GM21723 (cell line): ENCODE data around the gene HGFAC.
"Not testable (repeated sequence)": the region's sequence is repeated elsewhere in the genome, so short reads cannot be mapped to it uniquely, and the experiment has no call there.

Experiments
- ATAC-seq: cut with Tn5 transposase; IDR thresholded peaks from one replicate; pipeline ENCODE4 v1.9.1; 2021; ENCODE audit warnings: mild to moderate bottlenecking, moderate library complexity; ENCODE audit not compliant: unreplicated experiment

The HGFAC gene

GRCh38 chr4:3410401-3411135 lies 31.2 kb upstream of the HGFAC start:
- no peak for ATAC-seq

GRCh38 chr4:3411190-3411589 lies 30.6 kb upstream of the HGFAC start:
- not testable (repeated sequence) for ATAC-seq

DNA sequence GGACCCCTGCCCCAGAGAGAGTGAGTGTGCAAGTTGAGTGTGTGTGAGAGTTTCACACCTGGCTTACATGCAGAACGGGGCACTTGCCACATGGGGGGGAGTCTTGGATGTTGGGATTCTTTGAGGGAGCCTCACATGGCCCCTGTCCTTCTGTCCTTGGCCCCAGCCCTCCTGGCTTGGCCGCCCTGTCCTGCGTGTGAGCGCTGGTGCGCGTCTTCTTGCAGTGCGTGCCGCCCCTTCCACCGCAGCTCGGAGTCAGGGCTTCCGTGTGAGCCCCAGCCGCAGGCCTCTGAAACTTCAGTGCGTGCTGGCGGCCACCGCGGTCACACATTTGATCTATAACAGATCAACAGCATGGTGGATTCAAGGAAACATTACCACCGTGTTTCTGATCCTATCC lies 30.1 kb upstream of the HGFAC start:
- no peak for ATAC-seq

- no peak for ATAC-seq
Observed at GRCh38 chr4:3412257-3413020, 29.3 kb upstream of the HGFAC start.

GRCh38 chr4:3413217-3413671 lies 28.5 kb upstream of the HGFAC start:
- no peak for ATAC-seq

DNA sequence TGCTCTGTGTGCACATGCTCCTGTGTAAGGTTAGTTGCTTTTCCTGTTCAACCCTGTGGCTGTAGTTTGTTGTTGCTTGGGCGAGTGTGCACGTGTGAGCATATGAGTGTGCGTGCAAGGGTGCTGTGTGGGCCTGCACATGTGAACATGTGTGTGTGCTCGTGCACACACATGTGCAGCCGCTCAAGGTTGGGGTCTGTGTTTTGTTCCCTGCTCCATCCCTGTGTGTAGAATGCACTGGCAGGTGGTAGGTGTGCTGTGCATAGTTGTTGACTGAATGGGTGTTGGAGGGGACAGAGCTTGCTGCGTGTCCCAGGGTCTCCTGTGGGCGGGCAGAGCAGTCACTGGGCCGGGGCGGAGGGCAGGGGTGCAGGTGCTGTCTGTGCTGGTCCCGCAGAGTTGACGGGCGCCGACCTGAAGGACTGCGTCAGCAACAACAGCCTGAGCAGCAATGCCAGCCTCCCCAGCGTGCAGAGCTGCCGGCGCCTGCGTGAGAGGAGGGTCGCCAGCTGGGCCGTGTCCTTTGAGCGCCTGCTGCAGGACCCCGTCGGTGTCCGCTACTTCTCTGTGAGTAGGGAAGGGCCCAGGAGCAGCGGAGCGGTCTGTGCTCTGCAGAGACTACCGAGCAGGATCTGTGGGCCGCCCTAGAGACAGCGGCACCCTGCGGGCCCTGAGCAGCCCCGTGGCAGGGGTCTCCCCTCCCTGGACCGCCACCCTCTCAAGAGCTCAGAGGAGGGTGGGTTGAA lies 27.9 kb upstream of the HGFAC start:
- ATAC-seq, result no peak

DNA sequence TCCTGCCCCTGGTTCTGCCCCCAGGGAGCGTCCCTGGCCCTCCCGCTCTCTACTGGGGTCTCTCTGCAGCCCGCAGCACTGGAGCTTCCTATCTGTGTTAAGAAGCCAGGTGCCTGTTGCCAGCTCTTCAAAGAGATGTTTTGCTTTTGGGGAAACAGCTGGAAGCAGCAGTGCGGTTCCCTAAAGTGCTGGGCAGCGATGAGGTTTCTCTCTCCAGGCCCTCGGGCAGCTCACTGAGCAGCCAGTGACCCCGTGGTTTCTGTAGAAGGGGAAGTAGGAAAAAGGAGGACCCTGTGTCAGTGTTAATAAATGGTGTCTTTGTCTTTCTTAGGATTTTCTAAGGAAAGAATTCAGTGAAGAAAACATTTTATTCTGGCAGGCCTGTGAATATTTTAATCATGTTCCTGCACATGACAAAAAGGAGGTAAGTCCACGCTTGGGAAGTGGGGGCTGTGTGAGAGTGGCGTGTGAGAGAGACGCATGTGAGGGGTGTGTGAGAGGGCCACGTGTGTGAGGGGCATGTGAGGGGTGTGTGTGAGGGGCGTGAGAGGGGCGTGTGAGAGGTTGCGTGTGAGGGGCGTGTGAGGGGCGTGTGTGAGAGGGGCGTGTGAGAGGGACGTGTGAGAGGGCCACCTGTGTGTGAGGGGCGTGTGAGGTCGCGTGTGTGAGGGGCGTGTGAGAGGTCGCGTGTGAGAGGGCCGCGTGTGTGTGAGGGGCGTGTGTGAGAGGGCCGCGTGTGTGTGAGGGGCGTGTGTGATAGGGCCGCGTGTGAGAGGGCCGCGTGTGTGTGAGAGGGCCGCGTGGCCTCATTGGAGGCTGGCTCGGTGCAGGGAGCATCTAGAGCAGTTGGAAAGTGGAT lies 27.1 kb upstream of the HGFAC start:
- no peak for ATAC-seq

DNA sequence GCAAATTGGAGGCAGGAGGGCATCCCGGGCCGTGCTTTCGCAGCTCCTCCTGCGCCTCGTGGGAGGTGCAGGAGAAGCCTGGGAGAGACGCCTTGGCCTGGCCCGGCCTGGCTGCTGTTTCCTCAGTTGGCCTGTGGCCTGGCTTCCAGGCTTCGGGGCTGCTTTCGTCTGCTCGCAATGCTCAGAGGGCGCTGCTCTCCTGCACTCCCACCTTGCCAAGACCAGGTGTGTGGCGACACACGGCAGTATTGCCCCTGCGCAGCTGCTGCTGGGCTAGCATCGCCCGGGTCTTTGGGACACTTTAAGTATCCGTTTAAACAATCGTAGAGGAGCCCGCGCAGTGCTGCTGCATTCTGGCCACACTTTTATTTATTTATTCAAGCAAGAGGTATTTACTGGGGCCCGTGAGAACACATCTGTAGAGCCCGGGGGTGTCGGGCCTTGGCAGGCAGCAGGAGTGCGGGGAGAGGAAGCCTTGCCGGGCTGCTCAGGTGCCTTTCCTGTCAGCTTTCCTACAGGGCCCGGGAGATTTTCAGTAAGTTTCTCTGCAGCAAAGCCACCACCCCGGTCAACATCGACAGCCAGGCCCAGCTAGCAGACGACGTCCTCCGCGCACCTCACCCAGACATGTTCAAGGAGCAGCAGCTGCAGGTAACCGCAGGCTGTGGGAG lies 26.2 kb upstream of the HGFAC start:
- ATAC-seq, result no peak

DNA sequence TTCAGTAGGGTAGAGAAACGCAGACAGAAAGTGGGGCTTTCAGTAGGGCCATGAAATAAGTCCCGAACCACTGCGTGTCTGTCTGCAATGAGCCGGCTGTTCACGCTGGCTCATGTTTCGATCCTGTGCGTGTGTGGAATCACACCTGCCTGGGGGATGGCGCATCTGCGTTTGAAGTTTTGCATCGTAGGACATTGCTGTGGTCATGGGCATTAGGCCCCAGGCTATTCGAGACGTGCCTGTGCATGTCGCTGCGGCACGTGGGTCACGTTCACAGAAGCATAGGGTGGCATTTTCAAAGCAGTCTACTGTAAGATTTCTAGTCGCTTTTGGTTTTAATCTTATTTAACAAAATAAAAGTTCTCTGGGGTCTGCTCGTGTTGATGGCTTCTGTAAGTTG lies 25.5 kb upstream of the HGFAC start:
- ATAC-seq, result no peak

DNA sequence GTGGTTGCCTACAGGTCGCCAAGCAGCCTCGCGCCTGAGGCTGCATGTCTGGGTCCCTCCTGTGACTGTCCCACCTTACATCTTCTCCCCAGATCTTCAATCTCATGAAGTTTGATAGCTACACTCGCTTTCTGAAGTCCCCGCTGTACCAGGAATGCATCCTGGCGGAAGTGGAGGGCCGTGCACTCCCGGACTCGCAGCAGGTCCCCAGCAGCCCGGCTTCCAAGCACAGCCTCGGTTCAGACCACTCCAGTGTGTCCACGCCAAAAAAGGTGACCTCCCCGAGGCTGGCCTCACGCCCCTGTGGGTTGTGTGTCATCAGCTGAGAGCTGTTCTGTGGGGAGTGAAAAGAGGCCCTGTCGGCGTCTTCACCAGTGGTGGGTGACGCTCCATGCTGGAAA lies 24.9 kb upstream of the HGFAC start:
- no peak for ATAC-seq

GRCh38 chr4:3417448-3417847 lies 24.3 kb upstream of the HGFAC start:
- no peak for ATAC-seq

GRCh38 chr4:3418029-3418762 lies 23.6 kb upstream of the HGFAC start:
- ATAC-seq, result no peak

DNA sequence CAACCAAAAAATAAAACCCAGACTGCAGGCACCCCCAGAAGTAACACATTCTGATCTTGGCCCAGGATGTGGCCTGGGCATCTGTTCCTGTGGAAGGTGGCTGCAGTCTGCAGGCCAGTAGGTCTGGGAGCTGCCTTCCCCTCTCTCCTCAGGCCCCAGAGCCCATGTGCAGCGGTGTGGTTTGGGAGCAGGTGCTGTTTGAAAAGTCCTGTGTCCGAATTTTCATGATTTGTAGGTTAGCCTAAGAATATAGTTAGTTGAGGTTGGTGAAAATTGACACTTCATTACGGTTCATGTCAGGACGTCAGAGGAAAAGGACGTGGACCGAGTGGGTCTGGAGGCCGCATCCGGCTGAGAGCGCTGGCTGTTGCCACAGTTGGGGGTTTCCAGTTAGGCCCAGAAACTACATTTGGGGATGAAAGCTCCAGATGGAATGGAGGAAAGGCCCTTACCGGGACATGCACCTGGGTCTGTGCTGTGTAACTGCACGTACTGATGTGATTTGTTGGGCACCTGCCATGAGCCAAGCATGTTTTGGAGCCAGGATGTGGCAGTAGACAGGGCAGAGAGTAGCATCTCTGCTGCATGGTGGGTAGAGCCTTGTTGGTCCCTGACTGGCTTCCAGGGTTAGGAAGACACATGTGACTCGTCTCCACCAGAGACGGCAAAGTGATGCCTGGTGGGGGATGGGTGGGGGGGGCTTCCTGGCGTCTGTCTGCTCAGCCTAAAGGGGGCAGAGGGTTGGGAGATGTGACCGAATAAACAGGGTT lies 21.7 kb upstream of the HGFAC start:
- ATAC-seq, result no peak

DNA sequence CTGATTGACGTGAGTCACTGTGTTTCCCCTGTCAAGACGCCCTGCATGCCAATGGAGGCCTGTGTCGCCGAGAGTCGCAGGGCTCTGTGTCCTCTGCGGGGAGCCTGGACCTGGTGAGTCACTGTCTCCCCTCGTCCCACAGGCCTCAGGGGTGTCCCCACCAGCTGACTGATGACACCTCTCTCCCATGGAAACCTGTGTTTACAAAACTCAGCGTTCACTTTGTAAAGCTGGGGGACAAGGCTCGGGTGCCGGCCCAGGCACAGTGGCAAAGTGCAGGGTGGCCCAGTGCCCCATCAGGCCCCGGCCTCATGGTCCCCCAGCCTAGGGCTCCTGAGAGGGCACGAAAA lies 21.2 kb upstream of the HGFAC start:
- no peak for ATAC-seq

DNA sequence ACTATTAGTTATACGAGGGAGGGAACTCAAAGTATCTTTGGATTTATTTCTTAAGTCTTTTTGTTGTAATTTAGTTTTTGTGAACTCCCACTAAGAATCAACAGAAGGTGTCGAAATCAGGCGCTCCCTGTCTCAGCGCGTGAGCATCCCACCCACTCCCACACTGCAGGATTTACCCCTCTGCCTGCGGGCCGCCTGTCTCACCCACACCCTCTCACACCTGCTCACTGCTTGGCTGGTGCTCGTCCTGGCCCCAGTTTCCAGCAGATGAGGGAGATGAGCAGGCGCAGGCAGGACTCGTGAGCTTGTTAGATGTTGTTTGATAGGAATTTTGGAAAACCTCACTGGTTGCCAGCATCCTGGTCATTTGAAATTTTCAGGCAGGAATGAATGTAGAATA lies 20.8 kb upstream of the HGFAC start:
- no peak for ATAC-seq

DNA sequence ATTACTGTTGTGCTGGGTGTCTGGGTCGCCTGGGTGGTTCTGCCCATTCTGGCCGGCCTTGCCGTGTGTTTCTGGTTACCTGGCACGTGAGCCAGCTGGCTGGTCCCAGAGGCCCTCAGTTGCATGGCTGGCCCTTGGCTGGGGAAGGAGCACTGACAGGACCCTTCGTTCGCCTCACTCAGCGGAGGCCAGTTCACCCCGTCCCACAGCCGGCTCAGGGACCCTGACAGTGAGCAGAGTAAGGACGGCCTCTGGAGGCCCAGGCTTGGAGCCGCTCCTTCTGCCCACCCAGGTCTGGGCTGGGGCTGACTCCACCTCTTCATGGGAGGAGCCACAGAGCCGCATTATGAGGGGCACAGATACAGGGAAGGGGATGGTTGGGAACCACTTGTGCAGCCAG lies 20.3 kb upstream of the HGFAC start:
- ATAC-seq, result no peak

GRCh38 chr4:3422241-3422801 lies 19.4 kb upstream of the HGFAC start:
- no peak for ATAC-seq

GRCh38 chr4:3422808-3423297 lies 18.9 kb upstream of the HGFAC start:
- no peak for ATAC-seq
